Lower lobe of right lung (tissue), 2 donors: ENCODE measurements around the gene SLC14A1. TPM values are rescaled to one million over a fixed set of nuclear protein-coding genes. Genes with fewer than 3 reads are reported as not detected.

Experiments
- ATAC-seq, 2 donors: fragments of 200-7000 bp; cut with Tn5 transposase; one replicate each; pipeline ENCODE4 v1.9.1; 2020 to 2022; ENCODE audit warnings: mild to moderate bottlenecking in 2 of 2, moderate library complexity in 2 of 2
- DNase-seq: peaks from one replicate; pipeline ENCODE4 v3.0.0-alpha.2; 2020
- H3K27ac ChIP-seq: fragments of 200-600 bp; one replicate; pipeline ENCODE4 v1.8.0; 2022
- H3K27me3 ChIP-seq: fragments of 200-600 bp; one replicate; pipeline ENCODE4 v1.8.0; 2022; ENCODE audit warnings: low read depth
- H3K36me3 ChIP-seq: fragments of 200-600 bp; one replicate; pipeline ENCODE4 v1.8.0; 2022; ENCODE audit warnings: mild to moderate bottlenecking
- H3K4me1 ChIP-seq: fragments of 200-600 bp; one replicate; pipeline ENCODE4 v1.8.0; 2022
- H3K4me3 ChIP-seq: fragments of 200-600 bp; one replicate; pipeline ENCODE4 v1.8.0; 2022; ENCODE audit warnings: mild to moderate bottlenecking
- H3K9me3 ChIP-seq: fragments of 200-600 bp; one replicate; pipeline ENCODE4 v1.8.0; 2022
- intact Hi-C: fragments of 100-400 bp; cut with DNase I; formaldehyde crosslinking; loops from one replicate; pipeline ENCODE4 v1.11.0; 2022
- total RNA-seq: library from RNA; stranded (reverse); fragmentation: NEBNext Ultra II Directional; extraction: Animal tissue kit (Norgen Biotek cat#: 25700); gene quantifications from one replicate; pipeline ENCODE4 v1.2.1, GENCODE V29; 2021
- TF ChIP-seq, protein P1 (sequence below): fragments of 200-600 bp; IDR thresholded peaks from one replicate; pipeline ENCODE4 v1.8.0; 2022; ENCODE audit warnings: antibody characterized with exemption, mild to moderate bottlenecking
- donor health status: DM: no; HTN: yes; CAD: no; lungs with severe emphysema.

The SLC14A1 gene
- total RNA-seq, 1 donor from 2014 or later, result 21.8 TPM

DNA sequence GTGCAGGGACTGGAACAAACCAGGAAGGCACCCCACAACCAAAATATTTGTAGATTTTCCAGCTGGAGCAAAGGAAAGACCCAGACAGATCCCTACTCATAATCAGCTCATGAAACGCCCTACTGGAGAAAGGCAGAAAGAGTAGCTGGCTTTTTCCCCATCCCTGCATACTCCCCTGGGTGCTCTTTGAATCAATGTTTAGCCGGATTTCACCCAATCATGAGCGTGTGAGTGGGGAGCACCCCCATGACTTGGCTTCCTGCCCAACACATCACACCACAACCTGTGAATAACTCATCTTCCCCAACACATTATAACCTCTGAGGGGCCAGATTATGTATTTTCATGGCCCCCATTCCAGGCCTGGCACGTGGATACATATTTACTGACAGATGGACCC, 35.1 kb upstream of the SLC14A1 start:
- Histone ChIP-seq H3K27ac (no peak overlapping the region), H3K36me3 (no peaks in the 10 kb centered on the region), H3K9me3 (no peaks in the 10 kb centered on the region), H3K4me1 (peaks cover 7% of the 10 kb centered on the region), H3K27me3 (no peaks in the 10 kb centered on the region), H3K4me3 (no peak overlapping the region)
- intact Hi-C loops, result no loop called here
- DNase-seq (no peak), ATAC-seq (no peak)
- TF ChIP-seq, protein P1, sequence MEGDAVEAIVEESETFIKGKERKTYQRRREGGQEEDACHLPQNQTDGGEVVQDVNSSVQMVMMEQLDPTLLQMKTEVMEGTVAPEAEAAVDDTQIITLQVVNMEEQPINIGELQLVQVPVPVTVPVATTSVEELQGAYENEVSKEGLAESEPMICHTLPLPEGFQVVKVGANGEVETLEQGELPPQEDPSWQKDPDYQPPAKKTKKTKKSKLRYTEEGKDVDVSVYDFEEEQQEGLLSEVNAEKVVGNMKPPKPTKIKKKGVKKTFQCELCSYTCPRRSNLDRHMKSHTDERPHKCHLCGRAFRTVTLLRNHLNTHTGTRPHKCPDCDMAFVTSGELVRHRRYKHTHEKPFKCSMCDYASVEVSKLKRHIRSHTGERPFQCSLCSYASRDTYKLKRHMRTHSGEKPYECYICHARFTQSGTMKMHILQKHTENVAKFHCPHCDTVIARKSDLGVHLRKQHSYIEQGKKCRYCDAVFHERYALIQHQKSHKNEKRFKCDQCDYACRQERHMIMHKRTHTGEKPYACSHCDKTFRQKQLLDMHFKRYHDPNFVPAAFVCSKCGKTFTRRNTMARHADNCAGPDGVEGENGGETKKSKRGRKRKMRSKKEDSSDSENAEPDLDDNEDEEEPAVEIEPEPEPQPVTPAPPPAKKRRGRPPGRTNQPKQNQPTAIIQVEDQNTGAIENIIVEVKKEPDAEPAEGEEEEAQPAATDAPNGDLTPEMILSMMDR, result no peak

DNA sequence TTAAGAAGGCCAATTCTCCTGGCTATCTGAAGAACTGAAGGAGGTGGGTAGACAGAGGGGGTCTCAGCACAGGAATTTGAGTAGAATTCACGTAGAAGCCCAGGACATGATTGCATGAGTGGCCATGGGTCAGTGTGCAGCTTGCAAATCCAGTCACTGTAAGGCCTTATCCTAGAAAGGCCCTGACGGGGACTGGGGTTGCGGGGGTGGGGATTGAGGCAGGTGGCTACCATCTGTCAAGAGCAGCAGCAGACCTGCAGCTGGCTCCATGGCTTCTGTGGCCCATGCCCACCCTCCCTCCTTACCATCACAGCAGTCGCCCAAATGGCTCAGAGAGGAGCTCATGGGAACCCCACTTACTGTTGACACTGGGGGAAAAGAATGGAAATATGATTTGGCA, 34.6 kb upstream of the SLC14A1 start:
- H3K36me3 ChIP-seq, result no peaks in the 10 kb centered on the region
- no peak for ATAC-seq
- no peak overlapping the region for H3K27ac ChIP-seq
- H3K4me3 ChIP-seq, result no peak overlapping the region
- TF ChIP-seq, protein P1, result no peak
- H3K9me3 ChIP-seq, result no peaks in the 10 kb centered on the region
- no peak for DNase-seq
- H3K4me1 ChIP-seq, result peaks cover 7% of the 10 kb centered on the region
- no peaks in the 10 kb centered on the region for H3K27me3 ChIP-seq
- intact Hi-C loops, result no loop called here

DNA sequence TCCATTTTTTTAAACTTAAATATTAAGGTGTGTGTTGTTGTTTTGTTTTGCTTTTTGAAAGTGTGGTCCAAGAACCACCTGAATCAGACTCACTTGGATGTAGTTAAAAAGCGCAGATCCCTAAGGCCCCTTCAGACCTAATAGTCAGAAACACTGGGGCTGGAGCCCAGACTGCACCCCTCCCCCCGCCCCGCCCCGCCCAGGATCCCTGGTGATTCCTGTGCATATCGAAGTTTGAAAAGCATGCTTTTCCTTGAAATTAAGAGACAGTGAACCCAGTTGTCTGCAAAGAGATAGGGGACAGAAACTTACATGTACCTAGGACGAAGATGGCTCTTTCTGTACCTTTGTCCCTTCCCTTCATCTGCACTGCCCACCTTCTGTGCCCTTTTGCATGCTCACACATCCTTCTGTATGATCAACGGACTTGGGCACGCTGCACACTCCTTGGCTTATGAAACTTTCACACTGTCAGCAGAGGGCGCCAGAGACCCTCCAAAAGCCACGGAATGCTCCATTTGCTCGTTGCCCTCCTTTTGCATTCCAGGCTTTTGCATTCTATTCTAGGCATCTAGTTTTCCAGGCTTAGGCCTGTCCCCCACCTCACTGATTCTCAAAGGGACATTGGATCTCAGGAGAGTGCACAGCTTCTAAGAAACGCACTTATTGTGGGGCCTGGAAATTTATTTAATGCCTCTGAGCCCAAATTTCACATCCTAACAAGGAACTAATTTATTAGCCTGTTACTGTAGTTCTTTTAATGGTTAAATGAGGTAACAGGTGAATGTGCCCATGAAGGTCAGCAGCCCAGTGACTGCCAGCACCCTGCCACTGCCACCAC, 32.8 kb upstream of the SLC14A1 start:
- Histone ChIP-seq H3K9me3 (no peaks in the 10 kb centered on the region), H3K27ac (no peak overlapping the region), H3K4me1 (peaks cover 7% of the 10 kb centered on the region), H3K4me3 (no peak overlapping the region), H3K36me3 (no peaks in the 10 kb centered on the region), H3K27me3 (no peaks in the 10 kb centered on the region)
- TF ChIP-seq, protein P1, result peak; percentile 85
- intact Hi-C loops, result no loop called here
- DNase-seq (peak; percentile 73), ATAC-seq (peak; percentile 80 to 82)

DNA sequence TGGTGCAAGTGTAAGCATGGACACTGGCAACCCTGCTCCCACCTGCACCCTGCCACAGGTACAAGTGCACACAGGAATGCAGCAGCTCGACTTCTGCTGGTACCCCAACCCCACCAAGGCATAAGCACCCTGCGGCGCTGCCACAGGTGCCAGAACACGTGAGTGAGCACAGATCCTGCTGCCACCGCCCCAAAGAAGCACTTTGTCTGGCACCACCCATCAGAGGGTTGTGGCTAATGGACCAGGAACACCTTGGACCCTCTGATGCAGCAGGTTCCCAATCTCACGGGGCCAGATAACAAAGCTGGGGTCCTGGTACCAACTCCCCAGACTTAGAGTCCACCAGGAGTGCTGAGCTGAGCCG, 32.2 kb upstream of the SLC14A1 start:
- H3K9me3 ChIP-seq, result no peaks in the 10 kb centered on the region
- no peaks in the 10 kb centered on the region for H3K36me3 ChIP-seq
- no peak overlapping the region for H3K4me3 ChIP-seq
- TF ChIP-seq, protein P1, result no peak
- intact Hi-C loops, result no loop called here
- H3K27me3 ChIP-seq, result no peaks in the 10 kb centered on the region
- no peak overlapping the region for H3K27ac ChIP-seq
- peaks cover 7% of the 10 kb centered on the region for H3K4me1 ChIP-seq
- DNase-seq, result no peak
- no peak for ATAC-seq

DNA sequence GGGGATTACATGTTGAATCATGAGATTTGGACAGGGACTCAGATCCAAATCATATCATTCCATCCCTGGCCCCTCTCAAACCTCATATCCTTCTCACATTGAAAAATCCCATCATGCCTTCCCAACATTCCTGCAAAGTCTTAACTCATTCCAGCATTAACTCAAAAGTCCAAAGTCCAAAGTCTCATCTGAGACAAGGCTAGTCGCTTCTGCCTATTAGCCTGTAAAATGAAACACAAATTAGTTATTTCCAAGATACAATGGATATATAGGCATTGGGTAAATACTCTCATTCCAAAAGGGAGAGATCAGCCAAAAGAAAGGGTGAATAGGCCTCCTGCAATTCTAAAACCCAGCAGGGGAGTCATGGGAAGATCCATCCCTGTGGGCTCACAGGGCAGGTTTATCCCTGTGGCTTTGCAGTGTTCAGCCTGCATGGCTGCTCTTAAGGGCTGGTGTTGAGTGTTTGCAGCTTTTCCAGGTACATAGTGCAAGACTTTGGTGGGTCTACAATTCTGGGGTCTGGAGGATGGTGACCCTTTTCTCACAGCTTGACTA, 21.2 kb upstream of the SLC14A1 start:
- Histone ChIP-seq H3K4me1 (no peaks in the 10 kb centered on the region), H3K27me3 (no peaks in the 10 kb centered on the region), H3K4me3 (no peak overlapping the region), H3K9me3 (peaks cover 10% of the 10 kb centered on the region), H3K36me3 (no peaks in the 10 kb centered on the region), H3K27ac (no peak overlapping the region)
- DNase-seq (no peak), ATAC-seq (no peak)
- intact Hi-C loops, result no loop called here
- TF ChIP-seq, protein P1, result no peak
